GM21423 (cell line): ENCODE results near the gene SEZ6L.

Experiments used
- ATAC-seq: cut with Tn5 transposase; IDR thresholded peaks from one replicate; pipeline ENCODE4 v1.9.1; 2021; ENCODE audit warnings: mild to moderate bottlenecking, moderate library complexity; ENCODE audit not compliant: unreplicated experiment

The SEZ6L gene

DNA sequence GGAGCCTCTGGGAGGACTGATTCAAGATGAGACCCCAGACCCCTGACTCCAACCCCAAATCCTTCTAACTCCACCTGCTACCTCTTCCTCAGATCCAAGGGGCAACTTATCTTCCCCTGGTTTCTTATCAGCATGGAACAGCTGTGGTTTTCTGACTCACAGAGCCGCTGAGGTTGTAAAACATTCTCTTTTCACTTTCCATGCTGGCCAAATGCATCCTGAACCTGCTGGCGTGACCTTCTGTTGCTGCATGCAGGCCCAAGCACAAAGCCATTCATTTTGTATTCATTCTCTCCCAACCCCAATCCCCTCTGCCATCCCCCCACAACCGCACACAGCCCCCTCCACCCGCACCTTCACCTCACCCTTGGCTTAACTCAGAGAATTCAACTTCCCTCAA, 70.3 kb downstream of the SEZ6L start:
- ATAC-seq: no peak

DNA sequence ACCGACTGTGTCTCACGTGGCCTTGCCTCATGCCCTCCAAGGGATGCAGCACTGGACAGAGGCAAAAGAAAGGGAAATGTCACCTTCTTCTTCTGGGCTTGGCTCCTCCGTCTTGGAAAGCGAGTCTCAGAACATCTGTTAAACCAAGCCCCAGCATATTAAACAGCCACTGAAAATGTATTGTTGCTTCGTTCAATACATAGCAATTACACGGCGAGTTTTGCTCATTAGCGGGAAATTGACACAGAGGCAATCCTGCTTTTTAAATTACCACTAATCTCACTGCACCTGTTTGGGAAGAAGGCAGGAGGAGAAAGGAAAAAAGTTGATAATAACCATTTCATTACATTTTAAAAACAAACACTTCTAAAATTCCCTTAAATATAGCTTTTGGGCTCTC, 72.1 kb downstream of the SEZ6L start:
- ATAC-seq: no peak

DNA sequence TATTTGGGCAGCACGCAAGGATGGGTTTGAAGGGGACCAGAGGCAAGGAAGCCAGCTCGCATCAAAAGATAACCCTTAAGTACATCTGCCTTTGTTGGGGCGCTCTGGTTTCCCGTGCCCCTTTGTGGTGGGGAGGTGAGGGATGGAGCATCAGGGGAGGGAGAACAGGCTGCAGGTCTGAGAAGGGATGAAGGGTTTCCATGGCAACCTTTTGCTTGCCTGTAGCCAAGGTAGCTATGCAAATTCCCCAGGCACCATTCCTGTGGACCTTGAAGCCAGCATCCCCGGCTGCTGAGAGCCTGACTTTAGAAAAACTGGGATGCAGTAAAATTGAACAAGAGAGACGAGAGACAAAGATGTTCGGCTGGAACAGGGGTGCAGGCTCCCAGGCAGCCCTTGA, 75.7 kb downstream of the SEZ6L start:
- ATAC-seq: no peak

DNA sequence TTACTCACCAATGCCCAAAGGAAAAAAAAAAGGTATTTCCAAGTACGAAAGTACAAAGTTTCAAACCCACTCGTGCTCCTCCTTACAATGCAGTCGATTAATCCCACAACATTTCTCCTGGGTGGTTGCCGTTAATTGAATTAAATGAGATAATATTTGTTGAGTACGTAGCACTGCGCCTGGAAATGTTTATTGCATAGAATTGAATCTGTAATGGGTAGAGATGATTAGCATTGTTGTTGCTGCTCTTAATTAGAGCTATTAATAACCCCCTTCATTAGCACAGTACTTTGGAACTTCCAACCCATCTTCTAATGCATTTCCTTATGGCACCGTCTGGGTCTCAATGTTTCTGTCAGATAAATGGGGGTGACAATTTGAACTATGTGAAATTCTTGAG, 77.3 kb downstream of the SEZ6L start:
- no peak for ATAC-seq

DNA sequence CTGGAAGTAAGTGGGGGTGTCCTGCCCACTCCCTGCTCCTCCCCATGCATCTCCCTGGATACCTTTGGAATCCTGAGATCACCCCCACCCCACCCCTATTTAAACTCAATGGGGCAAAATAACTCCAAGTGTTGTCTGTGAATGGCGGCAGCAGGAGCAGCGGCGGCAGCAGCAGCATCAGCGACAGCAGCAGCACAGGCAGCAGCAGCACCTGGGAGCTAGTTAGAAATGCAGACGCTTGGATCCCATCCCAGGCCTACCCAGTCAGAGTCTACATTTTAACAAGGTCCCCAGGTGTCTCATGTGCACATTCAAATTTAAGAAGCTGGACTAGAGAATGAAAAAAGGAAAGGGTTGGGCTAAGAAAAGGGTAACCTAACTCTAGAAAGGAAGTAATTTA, 82.6 kb downstream of the SEZ6L start:
- ATAC-seq: no peak

DNA sequence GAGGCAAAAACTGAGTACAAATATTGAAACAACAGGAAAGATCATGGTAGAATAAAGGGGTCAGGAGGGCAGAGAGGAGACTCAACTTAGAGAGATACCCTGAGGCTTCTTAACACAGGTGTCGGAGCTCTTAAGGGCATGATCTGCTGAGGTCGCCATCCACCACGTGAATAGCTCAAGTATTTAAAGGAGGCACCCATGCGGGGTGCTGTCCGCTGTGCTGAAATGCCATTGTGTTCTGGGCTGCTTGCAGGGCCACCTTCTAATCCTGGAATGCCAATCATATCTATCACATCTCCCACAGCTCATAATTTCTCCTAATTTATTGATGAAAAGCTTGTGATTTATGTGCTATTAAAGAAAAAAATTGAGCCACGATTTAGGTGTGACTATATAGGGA, 90.2 kb downstream of the SEZ6L start:
- no peak for ATAC-seq

DNA sequence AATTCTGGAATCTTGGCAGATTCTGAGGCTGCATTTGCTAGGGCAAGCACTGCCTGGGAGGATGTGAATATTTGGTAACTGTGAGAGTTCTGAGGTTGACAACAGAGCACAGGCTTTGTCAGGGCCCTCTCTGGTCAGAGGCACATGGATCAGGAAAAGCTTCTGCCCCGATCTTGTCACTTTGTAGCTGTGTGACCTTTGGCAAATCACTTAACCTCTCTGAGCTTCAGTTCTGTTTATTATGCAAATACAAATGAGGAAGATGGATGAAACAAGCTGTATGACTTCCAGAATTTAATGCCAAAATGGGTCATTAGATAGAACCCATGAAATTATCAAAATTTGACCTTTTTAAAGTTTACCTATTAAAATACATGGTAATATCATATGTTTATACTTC, 94.9 kb downstream of the SEZ6L start:
- ATAC-seq: no peak

DNA sequence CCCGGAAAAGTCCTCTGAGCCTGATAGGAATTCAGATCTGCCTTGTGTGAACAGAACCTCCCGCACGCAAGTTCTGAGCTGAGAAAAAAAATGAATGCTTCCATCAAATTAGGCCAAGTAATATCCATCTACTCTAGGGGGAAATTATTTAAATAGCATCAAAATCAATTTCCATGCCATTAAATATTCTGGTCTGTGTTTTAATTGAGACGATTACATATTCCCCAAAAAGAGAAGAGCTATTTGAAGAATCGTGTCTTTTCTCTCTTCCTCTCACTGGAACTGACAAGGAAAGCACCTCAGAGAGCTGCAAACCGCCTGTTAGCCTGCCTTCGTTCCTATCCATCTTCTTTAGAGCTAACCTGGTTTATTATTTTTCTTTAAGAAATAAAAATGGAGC, 96.0 kb downstream of the SEZ6L start:
- no peak for ATAC-seq

DNA sequence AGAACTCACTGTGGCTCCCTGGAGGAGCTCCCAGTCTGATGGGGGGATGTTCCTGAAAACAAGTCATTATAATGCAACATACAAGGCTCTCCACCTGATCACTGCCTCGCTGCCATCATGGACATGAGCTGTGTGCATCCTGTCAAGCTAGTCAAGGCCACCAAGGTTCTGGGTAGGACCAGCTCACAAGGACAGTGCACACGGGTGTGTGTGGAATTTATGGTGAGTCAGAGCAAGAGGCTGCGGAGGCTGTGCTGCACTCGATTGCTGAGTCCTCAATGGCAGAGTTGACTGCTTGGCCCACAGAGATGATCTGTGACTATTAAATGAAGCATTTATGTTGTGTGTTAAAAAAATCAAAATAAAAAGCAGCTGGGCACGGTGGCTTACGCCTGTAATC, 96.6 kb downstream of the SEZ6L start:
- ATAC-seq: no peak

DNA sequence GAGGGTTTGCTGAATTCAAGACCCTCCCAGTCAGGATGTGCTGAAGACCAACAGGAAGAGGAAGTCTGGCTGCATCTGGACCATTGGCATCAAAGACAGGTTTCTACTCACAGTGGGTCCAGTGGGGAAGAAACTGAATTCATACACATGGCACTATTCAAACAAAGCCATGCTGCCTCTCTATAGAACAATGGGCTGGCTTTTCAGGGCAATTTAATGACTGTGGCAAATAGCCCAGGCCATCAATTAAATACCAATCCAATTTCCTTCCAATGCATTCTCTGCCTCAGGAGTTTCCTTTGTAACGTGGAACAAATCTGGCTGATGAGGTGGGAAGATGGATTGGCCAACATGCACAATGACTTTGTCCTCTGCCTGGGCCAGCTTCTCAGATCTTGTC, 98.6 kb downstream of the SEZ6L start:
- ATAC-seq: no peak

DNA sequence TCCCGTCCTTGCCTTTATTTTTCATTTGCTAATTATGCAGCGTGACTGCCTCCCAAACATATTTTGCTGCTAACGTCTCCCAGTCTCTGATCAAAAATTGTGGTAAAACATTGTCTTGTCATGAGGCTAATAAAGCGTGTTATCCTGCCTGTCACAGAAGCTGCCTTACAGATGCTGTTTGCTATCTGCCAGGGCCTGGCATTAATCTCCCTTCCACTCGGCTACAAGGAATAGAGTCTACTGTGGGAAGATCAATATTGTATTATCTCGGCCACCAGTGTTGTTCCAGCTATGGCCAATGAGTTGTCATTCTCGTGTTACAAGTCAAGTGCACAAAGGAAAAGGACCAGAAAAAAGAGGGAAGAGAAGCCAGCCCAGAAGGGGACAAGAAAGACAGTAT, 100.3 kb downstream of the SEZ6L start:
- no peak for ATAC-seq

DNA sequence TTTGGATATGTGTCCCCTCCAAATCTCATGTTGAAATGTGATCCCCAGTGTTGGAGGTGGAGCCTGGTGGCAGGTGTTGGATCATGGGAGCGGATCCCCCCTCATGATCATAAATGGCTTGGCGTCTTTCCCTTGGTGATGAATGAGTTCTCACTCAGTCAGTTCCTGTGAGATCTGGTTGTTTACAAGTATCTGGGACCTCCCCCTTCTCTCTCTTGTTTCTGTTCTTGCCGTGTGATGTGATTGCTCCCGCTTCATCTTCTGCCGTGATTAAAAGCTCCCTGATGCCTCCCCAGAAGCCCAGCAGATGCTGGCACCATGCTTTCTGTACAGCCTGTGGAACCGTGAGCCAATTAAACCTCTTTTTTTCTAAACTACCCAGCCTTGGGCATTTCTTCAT, 102.2 kb downstream of the SEZ6L start:
- no peak for ATAC-seq

DNA sequence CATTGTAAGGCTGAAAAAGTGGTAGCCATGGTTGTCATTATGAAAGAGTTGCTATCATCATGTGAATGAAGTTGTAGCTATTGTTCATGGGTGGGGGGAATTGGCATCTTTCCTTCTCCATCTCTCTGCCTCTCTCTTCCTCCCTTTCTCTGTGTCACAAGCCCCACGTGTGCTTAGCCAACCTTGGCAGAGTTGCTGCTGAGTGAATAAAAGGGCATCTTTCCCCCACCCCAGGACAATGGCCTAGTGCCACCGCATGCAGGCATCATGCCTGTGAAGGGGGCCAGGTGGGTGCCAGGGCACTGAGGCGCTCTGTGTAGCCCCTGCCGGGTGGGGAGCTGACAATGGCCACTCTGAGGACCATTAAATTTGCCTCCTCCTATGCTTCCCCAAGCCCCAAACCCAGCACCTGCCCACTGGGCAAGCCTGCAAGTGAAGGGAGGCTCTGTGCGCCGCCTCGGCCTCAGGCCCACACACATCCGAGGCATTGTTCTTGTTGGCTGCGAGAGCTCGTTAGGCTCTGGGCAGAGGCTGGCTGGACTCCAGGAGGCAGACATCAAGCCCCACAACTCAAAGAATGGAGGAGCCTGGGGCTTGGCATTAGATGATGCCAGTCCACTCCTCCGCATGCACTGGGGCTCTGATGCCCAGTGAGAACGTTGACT, 103.9 kb downstream of the SEZ6L start:
- no peak for ATAC-seq

DNA sequence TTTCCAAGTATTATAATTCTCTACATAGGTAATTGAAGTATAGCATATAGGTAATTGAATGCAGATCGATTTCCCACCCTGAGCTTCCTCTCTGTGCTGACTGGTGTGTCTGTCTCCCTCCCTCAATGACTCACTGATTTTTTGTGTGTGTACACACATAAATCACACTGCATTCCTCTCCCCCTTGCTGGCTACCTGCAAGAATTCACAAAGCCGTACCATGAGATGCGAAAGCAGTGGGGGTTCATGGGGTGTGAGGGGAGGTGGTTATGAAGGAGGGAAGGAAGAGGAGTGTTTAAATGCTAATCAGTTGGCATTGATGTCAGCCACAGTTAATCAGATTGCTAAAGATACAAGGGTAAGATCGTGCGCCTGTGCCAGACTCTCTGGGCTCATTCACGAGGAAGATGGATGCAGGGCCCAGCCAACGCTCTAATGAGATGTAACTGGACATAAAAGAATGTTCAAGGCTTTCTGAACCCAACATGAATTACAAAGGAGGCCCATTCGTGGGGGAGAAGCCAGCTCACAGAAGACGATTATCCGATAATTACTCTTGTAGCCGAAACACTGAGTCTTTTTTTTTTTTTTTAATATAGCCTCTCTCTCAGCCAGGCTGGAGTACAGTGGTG, 107.4 kb downstream of the SEZ6L start:
- ATAC-seq: no peak

DNA sequence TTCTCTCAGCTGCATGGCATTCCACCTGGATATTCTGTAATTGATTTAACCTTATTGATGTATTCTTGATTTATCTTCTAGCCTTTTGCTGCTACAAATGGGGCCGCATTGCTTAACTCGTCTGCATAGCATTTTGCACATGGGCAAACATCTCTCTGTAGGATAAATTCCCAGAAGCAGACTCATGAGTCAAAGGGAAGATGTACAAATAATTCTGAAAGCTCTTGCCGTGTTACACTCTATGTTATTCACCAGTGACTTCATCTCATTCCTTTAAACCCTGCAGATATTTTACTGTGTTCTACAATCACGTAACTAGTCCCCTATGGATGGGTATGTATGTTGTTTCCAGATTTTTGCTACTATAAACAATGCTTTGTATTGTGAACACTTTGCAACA, 112.7 kb downstream of the SEZ6L start:
- no peak for ATAC-seq

DNA sequence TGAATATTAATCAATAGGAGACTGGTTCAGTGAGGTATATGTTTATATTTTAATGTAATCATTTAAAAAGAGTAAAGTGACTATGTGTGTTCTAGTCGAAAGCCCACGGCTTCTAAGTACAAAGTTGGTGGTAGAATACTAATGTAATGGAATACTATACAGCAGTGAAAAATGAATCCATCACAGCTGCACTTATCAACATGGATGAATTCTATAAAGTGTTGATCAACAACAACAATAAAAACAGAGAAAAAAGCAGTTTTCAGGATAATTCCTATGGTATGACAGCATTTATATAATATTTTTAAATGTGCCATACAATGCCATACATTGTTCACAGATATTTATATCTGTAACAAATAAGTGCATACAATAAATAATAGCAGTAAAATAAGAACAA, 114.1 kb downstream of the SEZ6L start:
- no peak for ATAC-seq

DNA sequence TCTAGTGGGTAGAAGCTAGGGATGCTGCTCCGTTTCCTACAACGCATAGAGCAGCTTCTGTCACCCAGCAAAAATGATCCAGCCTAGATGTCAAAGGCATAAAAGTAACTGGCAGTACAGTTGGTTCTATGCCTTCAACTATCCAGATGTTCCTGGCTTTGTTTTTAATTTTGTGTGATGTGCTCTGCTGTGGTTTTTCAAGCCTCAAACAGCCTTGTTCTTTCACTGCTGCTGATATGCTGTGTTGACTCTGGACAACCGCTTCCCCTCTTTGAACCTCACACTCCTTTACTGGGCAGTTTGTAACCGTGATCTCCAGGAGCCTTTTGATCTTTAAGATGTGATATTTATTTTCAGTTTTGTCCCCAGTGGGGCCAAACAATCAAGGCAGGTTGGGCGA, 116.4 kb downstream of the SEZ6L start:
- ATAC-seq: no peak

DNA sequence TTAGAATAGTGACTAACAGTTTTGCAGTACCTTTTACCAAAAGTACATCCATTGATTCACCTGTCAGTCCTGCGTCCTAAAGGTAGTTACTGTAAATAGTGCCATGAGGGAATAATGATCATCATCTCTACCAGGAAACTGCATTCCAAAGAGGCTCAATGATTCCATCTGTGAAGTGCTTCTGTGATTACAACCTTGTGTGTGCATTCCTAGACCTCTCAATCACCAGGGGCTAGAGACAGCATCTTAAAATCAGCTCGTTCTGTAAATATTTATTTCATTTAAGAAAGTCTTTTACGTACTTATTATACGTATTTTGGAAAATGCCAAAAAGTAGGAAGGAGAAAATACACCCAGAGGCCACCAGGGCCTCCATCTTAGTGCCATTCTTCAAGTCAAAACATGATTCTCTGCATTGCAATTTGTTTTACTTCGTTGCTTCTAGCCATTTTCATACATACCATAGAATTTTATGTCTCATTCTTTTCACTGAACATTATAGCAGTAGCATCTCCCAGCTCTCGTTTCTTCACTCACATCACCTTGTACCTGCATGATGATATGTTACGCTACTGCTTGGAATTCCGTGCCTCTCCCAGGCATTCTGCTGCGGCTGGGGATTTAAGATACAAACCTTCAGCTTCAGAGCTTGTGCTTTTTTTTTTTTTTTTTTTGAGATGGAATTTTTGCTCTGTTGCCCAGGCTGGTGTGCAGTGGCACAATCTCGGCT, 117.0 kb downstream of the SEZ6L start:
- no peak for ATAC-seq

DNA sequence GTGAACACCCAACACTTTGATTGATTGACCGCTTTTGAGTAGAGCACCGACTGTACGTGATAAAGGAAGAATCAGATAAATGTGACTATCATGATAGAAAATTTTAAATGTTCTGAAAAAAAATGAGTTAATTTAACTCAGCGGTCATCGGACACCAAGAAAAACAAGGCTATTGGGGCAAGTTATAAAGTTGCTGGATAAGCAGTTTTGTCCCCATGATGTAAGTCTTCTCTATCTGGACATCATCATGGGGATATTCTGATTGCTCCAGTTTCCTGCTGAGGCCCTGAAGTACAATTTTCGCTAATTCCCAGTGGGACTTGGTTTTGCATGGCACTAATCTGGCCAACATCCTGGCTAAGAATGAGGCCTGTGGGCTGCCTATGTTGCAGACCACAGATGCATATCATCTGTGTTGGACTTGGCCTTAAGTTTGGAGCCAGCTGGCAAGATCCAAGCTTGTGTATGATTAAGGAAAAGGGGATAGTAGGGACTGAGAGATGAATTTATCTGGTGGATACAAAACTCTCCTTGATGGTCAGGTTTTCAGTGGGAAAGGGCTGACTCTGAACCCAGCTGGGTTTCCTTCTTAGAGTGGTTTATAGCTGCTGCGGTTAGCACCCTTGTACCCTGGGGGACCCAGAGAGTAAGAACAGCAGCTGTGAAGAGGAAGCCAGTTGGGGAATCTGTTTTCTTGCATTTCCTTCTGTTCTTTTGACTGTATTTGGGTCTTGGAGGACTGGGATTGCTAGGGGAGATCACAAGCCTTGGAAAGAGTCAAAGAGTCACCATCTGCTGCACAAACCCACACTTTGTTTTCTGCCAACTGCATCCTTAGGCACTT, 118.3 kb downstream of the SEZ6L start:
- no peak for ATAC-seq

DNA sequence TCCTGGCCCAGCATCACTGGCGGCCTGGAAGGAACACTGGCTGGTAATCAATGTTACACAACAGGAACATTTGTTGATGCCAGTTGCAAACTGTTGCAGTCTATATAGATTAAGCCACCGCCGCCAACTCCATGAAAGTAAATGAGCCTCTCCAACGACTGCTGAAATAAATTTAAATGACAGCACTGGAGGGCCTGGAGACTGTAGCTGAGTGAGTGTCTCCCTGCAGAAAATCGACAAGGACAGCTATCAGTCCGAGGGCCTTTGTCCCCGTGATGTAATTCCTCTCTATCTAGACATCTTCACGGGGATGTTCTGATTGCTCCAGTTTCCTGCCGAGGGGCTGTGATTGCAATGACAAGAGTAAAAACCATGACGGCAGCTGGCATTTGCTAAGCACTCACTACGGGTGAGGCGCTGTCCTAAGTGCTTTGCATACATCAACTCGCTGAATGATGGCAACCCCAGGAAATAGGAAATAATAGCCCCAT, 120.4 kb downstream of the SEZ6L start:
- ATAC-seq: no peak

DNA sequence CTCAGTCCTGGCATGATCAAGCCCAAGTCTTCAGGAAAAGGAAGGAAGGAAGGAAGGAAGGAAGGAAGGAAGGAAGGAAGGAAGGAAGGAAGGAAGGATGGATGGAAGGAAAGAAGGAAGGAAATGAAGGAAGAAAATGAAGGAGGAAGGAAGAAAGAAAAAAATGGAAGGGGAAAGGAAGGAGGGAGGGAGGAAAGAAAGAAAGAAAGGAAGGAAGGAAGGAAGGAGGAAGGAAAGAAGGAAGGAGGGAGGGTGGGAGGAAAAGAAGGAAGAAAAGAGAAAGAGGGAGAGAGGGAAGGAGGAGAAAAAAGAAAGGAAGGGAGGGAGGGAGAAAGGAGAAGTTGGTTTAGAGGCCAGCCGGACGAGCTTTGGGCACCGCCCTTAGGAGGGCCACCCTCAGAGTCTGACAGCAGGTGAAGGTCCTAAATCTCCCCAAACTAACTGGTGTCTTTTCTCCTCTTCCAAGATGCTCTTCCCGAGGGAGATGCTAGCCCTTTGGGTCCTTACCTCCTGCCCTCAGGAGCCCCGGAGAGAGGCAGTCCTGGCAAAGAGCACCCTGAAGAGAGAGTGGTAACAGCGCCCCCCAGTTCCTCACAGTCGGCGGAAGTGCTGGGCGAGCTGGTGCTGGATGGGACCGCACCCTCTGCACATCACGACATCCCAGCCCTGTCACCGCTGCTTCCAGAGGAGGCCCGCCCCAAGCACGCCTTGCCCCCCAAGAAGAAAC, 122.8 kb downstream of the SEZ6L start:
- ATAC-seq: no peak
